ENCODE data around the gene ADSS2. TPM values are rescaled to one million over a fixed set of nuclear protein-coding genes. Genes with fewer than 3 reads are reported as not detected.

ADSS2 gene
- total RNA-seq, 1 experiment from 2014 or later, result 46.2 TPM

GRCh38 chr1:244436336-244437085 is 15.2 kb downstream of the ADSS2 start (continued):
- TF ChIP-seq CTCF (IDR thresholded peaks at IDR 0.05 in 2 of 3, conservative IDR thresholded peaks at IDR 0.05 in 1 of 3; ENCODE audit: borderline replicate concordance in 1 of 3, insufficient read depth in 1 of 3, low read depth in 2 of 3, low read length in 2 of 3) (no peak), ATF3 (IDR thresholded peaks at IDR 0.05) (no peak), SIN3A (IDR thresholded peaks at IDR 0.05; ENCODE audit: low read depth) (no peak), MAX (IDR thresholded peaks at IDR 0.05) (no peak), FOSL1 (IDR thresholded peaks at IDR 0.05; ENCODE audit: low read depth) (no peak), ZNF274 (IDR thresholded peaks at IDR 0.05; ENCODE audit: low read depth, low read length) (no peak)

- DNase-seq (ENCODE audit: low read depth, low spot score), result peak; percentile 12
- H3K9ac ChIP-seq (ENCODE audit: low read length), result peak overlapping the region; percentile 7; the same call in 1 of the 2 replicates
- H3K27ac ChIP-seq (ENCODE audit: low read depth, low read length), result peak overlapping the region; percentile 48
- no peaks in the 10 kb centered on the region for H3K9me2 ChIP-seq (ENCODE audit: insufficient read depth)
- H3K79me2 ChIP-seq (ENCODE audit: insufficient read depth, low read length), result peaks cover 45% of the 10 kb centered on the region
- ChIA-PET RAD21 (ENCODE audit: low non-redundant PET in 1 of 2, low total read pairs in 2 of 2, uncharacterized antibody in 2 of 2, unreplicated experiment in 2 of 2) (no interaction called here), CTCF (no interaction called here), POLR2A (no interaction called here)
- peaks cover 32 to 43% of the 10 kb centered on the region in 2 experiments for H3K4me1 ChIP-seq (ENCODE audit: control insufficient read depth in 1 of 2, insufficient read depth in 2 of 2, low read length in 2 of 2)
- no peak overlapping the region for H3K4me3 ChIP-seq (replicated peaks in 1 of 2; ENCODE audit: low read depth in 1 of 2, low read length in 2 of 2)
- ATAC-seq, result no peak; the same call in 1 of the 2 replicates
- H3K36me3 ChIP-seq (ENCODE audit: control insufficient read depth in 1 of 2, insufficient read depth in 2 of 2, low read length in 2 of 2), result peaks cover 5 to 9% of the 10 kb centered on the region in 2 experiments; a peak in 3 of 4 replicates
- no peaks in the 10 kb centered on the region for H3K27me3 ChIP-seq (ENCODE audit: insufficient read depth, low read length)
- H3K9me3 ChIP-seq (ENCODE audit: control insufficient read depth in 1 of 2, insufficient read depth in 1 of 2, low read depth in 1 of 2, low read length in 2 of 2), result no peaks in the 10 kb centered on the region
- peak overlapping the region; percentile 24 for H3K4me2 ChIP-seq (ENCODE audit: low read length)
- intact Hi-C loops (cut with micrococcal nuclease), result no loop called here
- H2AFZ ChIP-seq (ENCODE audit: low read depth, low read length, poor library complexity, severe bottlenecking), result no peak overlapping the region
- no peaks in the 10 kb centered on the region for H4K20me1 ChIP-seq (ENCODE audit: insufficient read depth)
- TSS peak; percentile 6 for BruUV-seq (replicated peaks)
- no peak for TF ChIP-seq ZBTB33 (IDR thresholded peaks at IDR 0.05; ENCODE audit: extremely low read depth, insufficient replicate concordance, low read length)
- TF ChIP-seq YY1 (IDR thresholded peaks at IDR 0.05; ENCODE audit: extremely low read depth, insufficient replicate concordance, low read depth, low read length), result no peak
- TF ChIP-seq ELF1 (IDR thresholded peaks at IDR 0.05; ENCODE audit: borderline replicate concordance, low read depth), result no peak
- no peak for TF ChIP-seq ZFX (IDR thresholded peaks at IDR 0.05)
- no peak for TF ChIP-seq TCF7L2 (IDR thresholded peaks at IDR 0.05; ENCODE audit: borderline replicate concordance, extremely low read depth, insufficient read depth, insufficient read length)
- peak; percentile 55; the same call in 1 of the 2 replicates for TF ChIP-seq ATF3 (IDR thresholded peaks at IDR 0.05)
- peak; percentile 76 for TF ChIP-seq SP1 (IDR thresholded peaks at IDR 0.05; ENCODE audit: low read depth)
- peak; percentile 65 for TF ChIP-seq FOSL1 (IDR thresholded peaks at IDR 0.05; ENCODE audit: low read depth)
- no peak for TF ChIP-seq RAD21 (IDR thresholded peaks at IDR 0.05; ENCODE audit: low read depth)
Observed at GRCh38 chr1:244435562-244436205, 16.0 kb downstream of the ADSS2 start.

Data from HCT116 (cell line).